GM04503 (cell line): ENCODE data around the gene SLC6A18.
"Not testable (repeated sequence)": the region's sequence is repeated elsewhere in the genome, so short reads cannot be mapped to it uniquely, and the experiment has no call there.

ENCODE experiments used
- DNase-seq: peaks from one replicate; pipeline ENCODE4 v3.0.0-alpha.2; 2012; ENCODE audit warnings: low read depth

The SLC6A18 gene

GRCh38 chr5:1278216-1278615 lies 53.0 kb downstream of the SLC6A18 start:
- no peak for DNase-seq

- no peak for DNase-seq
Measured at GRCh38 chr5:1278656-1279442, 53.7 kb downstream of the SLC6A18 start.

GRCh38 chr5:1279443-1280151 lies 54.4 kb downstream of the SLC6A18 start:
- no peak for DNase-seq

GRCh38 chr5:1280177-1281037 lies 55.2 kb downstream of the SLC6A18 start:
- DNase-seq, result no peak

- no peak for DNase-seq
Measured at GRCh38 chr5:1281038-1281882, 56.1 kb downstream of the SLC6A18 start.

GRCh38 chr5:1282131-1282992 lies 57.2 kb downstream of the SLC6A18 start:
- no peak for DNase-seq

GRCh38 chr5:1282993-1283728 lies 58.0 kb downstream of the SLC6A18 start:
- DNase-seq, result not testable (repeated sequence)

- DNase-seq, result not testable (repeated sequence)
Measured at GRCh38 chr5:1283729-1284041, 58.5 kb downstream of the SLC6A18 start.

- not testable (repeated sequence) for DNase-seq
Measured at GRCh38 chr5:1284336-1284970, 59.3 kb downstream of the SLC6A18 start.

- no peak for DNase-seq
Measured at GRCh38 chr5:1285141-1285540, 60.0 kb downstream of the SLC6A18 start.

- no peak for DNase-seq
Measured at GRCh38 chr5:1285883-1286291, 60.7 kb downstream of the SLC6A18 start.

- no peak for DNase-seq
Measured at GRCh38 chr5:1288439-1289335, 63.5 kb downstream of the SLC6A18 start.

- not testable (repeated sequence) for DNase-seq
Measured at GRCh38 chr5:1289559-1289958, 64.4 kb downstream of the SLC6A18 start.

GRCh38 chr5:1290956-1291355 lies 65.8 kb downstream of the SLC6A18 start:
- DNase-seq, result not testable (repeated sequence)

GRCh38 chr5:1291611-1292080 lies 66.5 kb downstream of the SLC6A18 start:
- DNase-seq, result no peak

- DNase-seq, result no peak
Measured at GRCh38 chr5:1292139-1292538, 67.0 kb downstream of the SLC6A18 start.

- no peak for DNase-seq
Measured at GRCh38 chr5:1292846-1293415, 67.8 kb downstream of the SLC6A18 start.
